SU-DHL-6 (cell line): ENCODE data around the gene TAF6L.

Experiments
- H2AFZ ChIP-seq: fragments of 200-600 bp; sonication (generic); 2 replicates; pipeline ENCODE4 v1.6.1; 2014; ENCODE audit warnings: low read depth, mild to moderate bottlenecking, moderate library complexity, mixed read lengths, antibody characterized with exemption, low read length; ENCODE audit not compliant: severe bottlenecking
- H3F3A ChIP-seq: fragments of 200-600 bp; shearing (Covaris generic); 2 replicates; pipeline ENCODE4 v1.6.0; 2016; ENCODE audit warnings: antibody characterized with exemption, mild to moderate bottlenecking; ENCODE audit not compliant: insufficient read depth
- H3K27ac ChIP-seq: fragments of 200-600 bp; sonication (generic); 2 replicates; pipeline ENCODE4 v1.5.1; 2016; ENCODE audit warnings: low read depth, mild to moderate bottlenecking, low read length, moderate library complexity, mixed read lengths
- H3K27me3 ChIP-seq: fragments of 200-600 bp; sonication (generic), shearing (Covaris generic); 2 replicates; pipeline ENCODE4 v1.6.0; 2014; ENCODE audit warnings: mild to moderate bottlenecking, low read length
- H3K36me3 ChIP-seq: fragments of 200-600 bp; sonication (generic); 2 replicates; pipeline ENCODE4 v1.6.1; 2014; ENCODE audit warnings: mild to moderate bottlenecking, low read length, mixed read lengths
- H3K4me2 ChIP-seq: fragments of 300-600, 200-600 bp; shearing (Covaris generic), sonication (generic); 2 replicates; pipeline ENCODE4 v1.6.0; 2014; ENCODE audit warnings: low read length, low read depth, mild to moderate bottlenecking; ENCODE audit not compliant: poor library complexity, severe bottlenecking
- H3K4me3 ChIP-seq: fragments of 200-600 bp; sonication (generic); 2 replicates; pipeline ENCODE4 v1.5.1; 2014; ENCODE audit warnings: antibody characterized with exemption, low read length, mild to moderate bottlenecking, mixed read lengths; ENCODE audit not compliant: insufficient read depth, poor library complexity, severe bottlenecking
- H3K79me2 ChIP-seq: fragments of 200-600 bp; sonication (generic); 2 replicates; pipeline ENCODE4 v1.6.1; 2014; ENCODE audit warnings: mild to moderate bottlenecking, low read length, moderate library complexity; ENCODE audit not compliant: insufficient read depth
- H3K9ac ChIP-seq: fragments of 200-600 bp; sonication (generic); 2 replicates; pipeline ENCODE4 v1.7.0; 2014; ENCODE audit warnings: mild to moderate bottlenecking, low read length
- H3K9me2 ChIP-seq: fragments of 200-600 bp; sonication (generic); replicated peaks from 2 replicates; pipeline ENCODE4 v1.6.1; 2014; ENCODE audit warnings: low read length; ENCODE audit not compliant: insufficient read depth
- H3K9me3 ChIP-seq: fragments of 200-600 bp; sonication (generic); 2 replicates; pipeline ENCODE4 v1.6.1; 2014; ENCODE audit warnings: low read length, mixed read lengths; ENCODE audit not compliant: insufficient read depth
- H4K20me1 ChIP-seq: fragments of 200-600 bp; sonication (generic); 2 replicates; pipeline ENCODE4 v1.6.1; 2014; ENCODE audit warnings: low read depth, mild to moderate bottlenecking, antibody characterized with exemption, low read length, moderate library complexity, mixed read lengths
- EZH2phosphoT487 ChIP-seq: fragments of 200-600 bp; sonication (generic), shearing (Covaris generic); conservative IDR thresholded peaks from 2 replicates; pipeline ENCODE4 v1.6.1; 2018; ENCODE audit warnings: mild to moderate bottlenecking, antibody characterized with exemption, low read length, moderate library complexity, mixed read lengths
- TF ChIP-seq, protein P1 (sequence below): fragments of 200-600 bp; sonication (generic); IDR thresholded peaks from one replicate; pipeline ENCODE4 v1.5.1; 2017; ENCODE audit warnings: antibody characterized with exemption, mild to moderate bottlenecking, low read length, moderate library complexity; ENCODE audit not compliant: insufficient read depth, poor library complexity, severe bottlenecking

TAF6L gene

GRCh38 chr11:62787005-62787759 lies 16.0 kb downstream of the TAF6L start, which contains the start of gene TMEM179B:
Gene TMEM179B (plus strand): TSS chr11:62787402. CDS start chr11:62787432, 30 bp downstream.
- Histone ChIP-seq H3K9ac (peak within 1 kb of the TSS; percentile 93), H3F3A (peaks cover 24% of the 10 kb centered on the region), H2AFZ (peak within 1 kb of the TSS; percentile 1), H3K27me3 (no peaks in the 10 kb centered on the region), H3K36me3 (no peaks in the 10 kb centered on the region; the same call in 1 of the 2 replicates), H3K4me2 (peak within 1 kb of the TSS; percentile 69), H3K9me3 (no peaks in the 10 kb centered on the region), H3K9me2 (no peaks in the 10 kb centered on the region), H3K27ac (peak within 1 kb of the TSS; percentile 75), H3K79me2 (peaks cover 37% of the 10 kb centered on the region), H3K4me3 (peak within 1 kb of the TSS; percentile 91), H4K20me1 (no peaks in the 10 kb centered on the region)
- TF ChIP-seq, protein P1, sequence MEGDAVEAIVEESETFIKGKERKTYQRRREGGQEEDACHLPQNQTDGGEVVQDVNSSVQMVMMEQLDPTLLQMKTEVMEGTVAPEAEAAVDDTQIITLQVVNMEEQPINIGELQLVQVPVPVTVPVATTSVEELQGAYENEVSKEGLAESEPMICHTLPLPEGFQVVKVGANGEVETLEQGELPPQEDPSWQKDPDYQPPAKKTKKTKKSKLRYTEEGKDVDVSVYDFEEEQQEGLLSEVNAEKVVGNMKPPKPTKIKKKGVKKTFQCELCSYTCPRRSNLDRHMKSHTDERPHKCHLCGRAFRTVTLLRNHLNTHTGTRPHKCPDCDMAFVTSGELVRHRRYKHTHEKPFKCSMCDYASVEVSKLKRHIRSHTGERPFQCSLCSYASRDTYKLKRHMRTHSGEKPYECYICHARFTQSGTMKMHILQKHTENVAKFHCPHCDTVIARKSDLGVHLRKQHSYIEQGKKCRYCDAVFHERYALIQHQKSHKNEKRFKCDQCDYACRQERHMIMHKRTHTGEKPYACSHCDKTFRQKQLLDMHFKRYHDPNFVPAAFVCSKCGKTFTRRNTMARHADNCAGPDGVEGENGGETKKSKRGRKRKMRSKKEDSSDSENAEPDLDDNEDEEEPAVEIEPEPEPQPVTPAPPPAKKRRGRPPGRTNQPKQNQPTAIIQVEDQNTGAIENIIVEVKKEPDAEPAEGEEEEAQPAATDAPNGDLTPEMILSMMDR, result no peak
- TF ChIP-seq EZH2phosphoT487, result no peak

DNA sequence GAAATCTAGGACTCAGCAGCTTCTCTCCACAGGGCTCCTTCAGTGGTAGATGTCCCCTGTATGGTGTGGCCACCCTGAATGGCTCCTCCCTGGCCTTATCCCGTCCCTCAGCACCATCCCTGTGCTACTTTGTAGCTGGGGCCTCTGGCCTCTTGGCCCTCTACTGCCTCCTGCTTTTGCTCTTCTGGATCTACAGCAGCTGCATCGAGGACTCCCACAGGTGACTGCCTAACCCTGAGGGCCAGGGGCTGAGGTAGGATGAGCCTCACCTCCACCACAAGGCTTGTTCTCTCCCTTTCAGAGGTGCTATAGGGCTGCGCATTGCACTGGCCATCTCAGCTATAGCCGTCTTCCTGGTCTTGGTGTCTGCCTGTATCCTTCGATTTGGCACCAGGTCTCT lies 17.8 kb downstream of the TAF6L start:
- Histone ChIP-seq H3K4me3 (no peak overlapping the region), H2AFZ (no peak overlapping the region), H3K27me3 (no peaks in the 10 kb centered on the region), H3K9ac (peak overlapping the region; percentile 2; the same call in 1 of the 2 replicates), H3K36me3 (peaks cover 4% of the 10 kb centered on the region; the same call in 1 of the 2 replicates), H3K9me3 (no peaks in the 10 kb centered on the region), H3F3A (peaks cover 31% of the 10 kb centered on the region), H3K4me2 (peak overlapping the region; percentile 33), H3K9me2 (no peaks in the 10 kb centered on the region), H3K79me2 (peaks cover 37% of the 10 kb centered on the region), H4K20me1 (no peaks in the 10 kb centered on the region), H3K27ac (peak overlapping the region; percentile 11; the same call in 1 of the 2 replicates)
- no peak for TF ChIP-seq EZH2phosphoT487
- TF ChIP-seq, protein P1, result no peak

- TF ChIP-seq, protein P1, result no peak
- no peak for TF ChIP-seq EZH2phosphoT487
- H4K20me1 ChIP-seq, result no peaks in the 10 kb centered on the region
- no peak overlapping the region for H2AFZ ChIP-seq
- peak overlapping the region; percentile 88 for H3K4me2 ChIP-seq
- peaks cover 37% of the 10 kb centered on the region for H3K79me2 ChIP-seq
- no peaks in the 10 kb centered on the region for H3K9me2 ChIP-seq
- no peaks in the 10 kb centered on the region for H3K27me3 ChIP-seq
- no peak overlapping the region for H3K27ac ChIP-seq
- no peak overlapping the region for H3K4me3 ChIP-seq
- H3K36me3 ChIP-seq, result peaks cover 9% of the 10 kb centered on the region
- H3F3A ChIP-seq, result peaks cover 31% of the 10 kb centered on the region
- no peaks in the 10 kb centered on the region for H3K9me3 ChIP-seq
- no peak overlapping the region for H3K9ac ChIP-seq
Measured at GRCh38 chr11:62789576-62789975, 18.4 kb downstream of the TAF6L start.
